GF-D8 (cell line): ENCODE measurements around the gene NCKAP5L.

Experiments used
- DNase-seq: peaks from one replicate; lab custom pipeline; 2025; lab: John Stamatoyannopoulos, UW

Gene NCKAP5L

GRCh38 chr12:49823350-49823749 lies 4.9 kb downstream of the NCKAP5L start:
- DNase-seq, result no peak

GRCh38 chr12:49821373-49822287 lies 6.6 kb downstream of the NCKAP5L start:
- no peak for DNase-seq

GRCh38 chr12:49819786-49820185 lies 8.4 kb downstream of the NCKAP5L start:
- DNase-seq, result no peak

- no peak for DNase-seq
Observed at GRCh38 chr12:49818241-49818895, 9.8 kb downstream of the NCKAP5L start.

GRCh38 chr12:49813131-49813530 lies 15.1 kb downstream of the NCKAP5L start:
- DNase-seq, result no peak

GRCh38 chr12:49811961-49812401 lies 16.2 kb downstream of the NCKAP5L start:
- no peak for DNase-seq

GRCh38 chr12:49811136-49811535 lies 17.1 kb downstream of the NCKAP5L start:
- DNase-seq, result no peak

GRCh38 chr12:49809906-49810389 lies 18.3 kb downstream of the NCKAP5L start:
- DNase-seq, result no peak

GRCh38 chr12:49809381-49809905 lies 18.8 kb downstream of the NCKAP5L start:
- no peak for DNase-seq

GRCh38 chr12:49808686-49809380 lies 19.4 kb downstream of the NCKAP5L start:
- no peak for DNase-seq

GRCh38 chr12:49807991-49808580 lies 20.1 kb downstream of the NCKAP5L start:
- no peak for DNase-seq

GRCh38 chr12:49806877-49807276 lies 21.3 kb downstream of the NCKAP5L start:
- DNase-seq, result no peak

- DNase-seq, result no peak
Observed at GRCh38 chr12:49806321-49806813, 21.8 kb downstream of the NCKAP5L start.

GRCh38 chr12:49805409-49805808 lies 22.8 kb downstream of the NCKAP5L start:
- no peak for DNase-seq

- DNase-seq, result no peak
Observed at GRCh38 chr12:49804821-49805220, 23.4 kb downstream of the NCKAP5L start.

GRCh38 chr12:49803693-49804450 lies 24.3 kb downstream of the NCKAP5L start:
- DNase-seq, result no peak

- DNase-seq, result no peak
Observed at GRCh38 chr12:49801141-49802063, 26.8 kb downstream of the NCKAP5L start.

GRCh38 chr12:49800421-49801140 lies 27.6 kb downstream of the NCKAP5L start:
- DNase-seq, result no peak

- DNase-seq, result no peak
Observed at GRCh38 chr12:49798934-49799333, 29.3 kb downstream of the NCKAP5L start.
